NOMO-1 treated with dmso at 0.1 percent for 144 hours (cell line): ENCODE measurements around the gene NT5DC2.
"Not testable (repeated sequence)": the region's sequence is repeated elsewhere in the genome, so short reads cannot be mapped to it uniquely, and the experiment has no call there.

Experiments used
- DNase-seq: peaks from one replicate; lab custom pipeline; 2025; ENCODE audit not compliant: unreplicated experiment; lab: John Stamatoyannopoulos, UW

NT5DC2 gene

GRCh38 chr3:52537726-52538421 is 4.2 kb upstream of the NT5DC2 start:
- no peak for DNase-seq

GRCh38 chr3:52537165-52537620 is 3.5 kb upstream of the NT5DC2 start:
- DNase-seq, result peak; percentile 37

- DNase-seq, result peak; percentile 96
Observed at GRCh38 chr3:52536369-52537164, 2.9 kb upstream of the NT5DC2 start, which contains the start of gene UQCC5. Gene UQCC5, plus strand, starts transcription at chr3:52536605. Its CDS starts 151 bp downstream, at chr3:52536756.

GRCh38 chr3:52536112-52536368 is 2.4 kb upstream of the NT5DC2 start:
- DNase-seq, result no peak

- no peak for DNase-seq
Observed at GRCh38 chr3:52535411-52536111, 1.9 kb upstream of the NT5DC2 start.

- no peak for DNase-seq
Observed at GRCh38 chr3:52534281-52535183, 875 bp upstream of the NT5DC2 start.

GRCh38 chr3:52532838-52533622 is 627 bp downstream of the NT5DC2 start:
- DNase-seq, result no peak

- DNase-seq, result no peak
Observed at GRCh38 chr3:52532517-52532837, 1.2 kb downstream of the NT5DC2 start.

- DNase-seq, result no peak
Observed at GRCh38 chr3:52531860-52532516, 1.7 kb downstream of the NT5DC2 start.

- DNase-seq, result no peak
Observed at GRCh38 chr3:52530918-52531826, 2.5 kb downstream of the NT5DC2 start.

- DNase-seq, result no peak
Observed at GRCh38 chr3:52529376-52530333, 4.0 kb downstream of the NT5DC2 start.

GRCh38 chr3:52528586-52529375 is 4.9 kb downstream of the NT5DC2 start:
- no peak for DNase-seq

GRCh38 chr3:52527732-52528585 is 5.7 kb downstream of the NT5DC2 start:
- no peak for DNase-seq

GRCh38 chr3:52527039-52527731 is 6.5 kb downstream of the NT5DC2 start:
- no peak for DNase-seq

- not testable (repeated sequence) for DNase-seq
Observed at GRCh38 chr3:52526671-52527038, 7.0 kb downstream of the NT5DC2 start.
